Choroid plexus epithelial cell (primary cell): ENCODE results near the gene VSIG10.

Experiments
- DNase-seq: peaks from one replicate; pipeline ENCODE4 v3.0.0-alpha.2; 2010; ENCODE audit warnings: low read depth
- H3K4me3 ChIP-seq: 2 replicates; pipeline ENCODE4 v1.5.1; 2011; ENCODE audit warnings: low read depth, mild to moderate bottlenecking, control low read depth, low read length, moderate library complexity
- CTCF ChIP-seq: conservative IDR thresholded peaks from 2 replicates; pipeline ENCODE4 v1.5.1; 2011; ENCODE audit warnings: low read depth, mild to moderate bottlenecking, control low read depth, inconsistent platforms, low read length, moderate library complexity

Gene VSIG10

GRCh38 chr12:118126119-118126757 lies 22.4 kb upstream of the VSIG10 start:
- TF ChIP-seq CTCF = no peak
- no peak for DNase-seq
- no peak overlapping the region for H3K4me3 ChIP-seq

- no peak overlapping the region for H3K4me3 ChIP-seq
- no peak for DNase-seq
- no peak for TF ChIP-seq CTCF
Observed at GRCh38 chr12:118125743-118126118, 21.9 kb upstream of the VSIG10 start.

GRCh38 chr12:118124333-118124874 lies 20.6 kb upstream of the VSIG10 start:
- no peak overlapping the region for H3K4me3 ChIP-seq
- no peak for DNase-seq
- no peak for TF ChIP-seq CTCF

- H3K4me3 ChIP-seq = no peak overlapping the region
- no peak for DNase-seq
- no peak for TF ChIP-seq CTCF
Observed at GRCh38 chr12:118122264-118122663, 18.5 kb upstream of the VSIG10 start.

- TF ChIP-seq CTCF = peak; percentile 68
- peak; percentile 85 for DNase-seq
Observed at GRCh38 chr12:118120579-118121363, 17.0 kb upstream of the VSIG10 start.

GRCh38 chr12:118119449-118119879 lies 15.7 kb upstream of the VSIG10 start:
- DNase-seq = no peak
- no peak for TF ChIP-seq CTCF

More at GRCh38 chr12:118120579-118121363, 17.0 kb upstream of the VSIG10 start:
- H3K4me3 ChIP-seq = no peak overlapping the region

More at GRCh38 chr12:118119449-118119879, 15.7 kb upstream of the VSIG10 start:
- H3K4me3 ChIP-seq = no peak overlapping the region
